WTC11 (cell line): ENCODE data around the gene HAGHL. TPM values are rescaled to one million over a fixed set of nuclear protein-coding genes. Genes with fewer than 3 reads are reported as not detected.

Experiments
- ATAC-seq: fragments of 200-7000 bp; cut with Tn5 transposase; 2 replicates; pipeline ENCODE4 v1.10.0; 2021; ENCODE audit warnings: mild to moderate bottlenecking, moderate library complexity
- CTCF ChIA-PET: fragments of 300-600 bp; sonication (Branson Sonifier 250); formaldehyde crosslinking; loops from one replicate; lab custom pipeline; 2021; ENCODE audit warnings: antibody characterized with exemption; lab: Charles Lee
- POLR2A ChIA-PET: fragments of 350-600 bp; sonication (Branson Sonifier 250); formaldehyde crosslinking; loops from one replicate; lab custom pipeline; 2021; ENCODE audit warnings: antibody characterized with exemption; lab: Charles Lee
- DNase-seq: peaks from one replicate; pipeline ENCODE4 v3.0.0; 2021; ENCODE audit warnings: low spot score
- H3K27ac Mint-ChIP-seq: 2 replicates; pipeline ENCODE4 v1.8.0; 2021; ENCODE audit warnings: mixed read lengths
- H3K27me3 Mint-ChIP-seq: 2 replicates; pipeline ENCODE4 v1.8.0; 2021; ENCODE audit warnings: low read depth, mild to moderate bottlenecking, moderate library complexity, mixed read lengths
- H3K36me3 Mint-ChIP-seq: 2 replicates; pipeline ENCODE4 v1.8.0; 2021; ENCODE audit warnings: mixed read lengths
- H3K4me1 Mint-ChIP-seq: 2 replicates; pipeline ENCODE4 v1.8.0; 2022; ENCODE audit warnings: mixed read lengths
- H3K4me3 Mint-ChIP-seq: 2 replicates; pipeline ENCODE4 v1.8.0; 2021; ENCODE audit warnings: mild to moderate bottlenecking, moderate library complexity, mixed read lengths
- H3K9me3 Mint-ChIP-seq: 2 replicates; pipeline ENCODE4 v1.8.0; 2021; ENCODE audit warnings: mixed read lengths
- ATF1 ChIP-seq: sonication (generic); formaldehyde crosslinking; IDR thresholded peaks from 2 replicates; pipeline ENCODE4 v1.8.1; 2023; ENCODE audit warnings: mild to moderate bottlenecking, moderate library complexity, missing genetic modification reagents
- ATF2 ChIP-seq: sonication (generic); formaldehyde crosslinking; IDR thresholded peaks from 2 replicates; pipeline ENCODE4 v1.8.1; 2022; ENCODE audit warnings: low read depth, missing genetic modification reagents, borderline replicate concordance
- CDX4 ChIP-seq: fragments of 250-450 bp; sonication (Bioruptor Pico); IDR thresholded peaks from 2 replicates; pipeline ENCODE4 v1.9.0; 2021; ENCODE audit warnings: moderate library complexity, mild to moderate bottlenecking, inconsistent platforms, borderline replicate concordance
- CTCF ChIP-seq: fragments of 200-600 bp; IDR thresholded peaks from 2 replicates; pipeline ENCODE4 v1.8.0; 2022; ENCODE audit warnings: antibody characterized with exemption
- GRHL2 ChIP-seq: fragments of 250-450 bp; sonication (Bioruptor Pico); IDR thresholded peaks from 2 replicates; pipeline ENCODE4 v1.8.0; 2022; ENCODE audit warnings: mild to moderate bottlenecking, moderate library complexity; ENCODE audit not compliant: insufficient replicate concordance, severe bottlenecking
- HMGA2 ChIP-seq: fragments of 250-450 bp; sonication (Bioruptor Pico); IDR thresholded peaks from 2 replicates; pipeline ENCODE4 v1.4.0; 2021; ENCODE audit warnings: mild to moderate bottlenecking, moderate library complexity
- JUN ChIP-seq: sonication (generic); formaldehyde crosslinking; IDR thresholded peaks from 2 replicates; pipeline ENCODE4 v1.8.0; 2023; ENCODE audit warnings: mild to moderate bottlenecking, missing genetic modification reagents
- NFE2L1 ChIP-seq: sonication (generic); formaldehyde crosslinking; IDR thresholded peaks from 2 replicates; pipeline ENCODE4 v1.8.1; 2023; ENCODE audit warnings: missing genetic modification reagents
- SMAD4 ChIP-seq: sonication (generic); formaldehyde crosslinking; IDR thresholded peaks from 2 replicates; pipeline ENCODE4 v1.8.0; 2022; ENCODE audit warnings: mild to moderate bottlenecking, missing genetic modification reagents
- SOX15 ChIP-seq: fragments of 250-450 bp; sonication (Bioruptor Pico); IDR thresholded peaks from 2 replicates; pipeline ENCODE4 v1.9.0; 2021; ENCODE audit warnings: mild to moderate bottlenecking
- SP1 ChIP-seq: sonication (generic); formaldehyde crosslinking; conservative IDR thresholded peaks from 2 replicates; pipeline ENCODE4 v1.8.1; 2022; ENCODE audit warnings: missing genetic modification reagents
- USF2 ChIP-seq: sonication (generic); formaldehyde crosslinking; IDR thresholded peaks from 2 replicates; pipeline ENCODE4 v1.8.1; 2023; ENCODE audit warnings: mild to moderate bottlenecking, missing genetic modification reagents, moderate library complexity
- ZMAT4 ChIP-seq: fragments of 250-450 bp; sonication (Bioruptor Pico); IDR thresholded peaks from 2 replicates; pipeline ENCODE4 v1.9.0; 2021; ENCODE audit warnings: mild to moderate bottlenecking
- ZNF219 ChIP-seq: sonication (generic); formaldehyde crosslinking; IDR thresholded peaks from 2 replicates; pipeline ENCODE4 v1.8.0; 2023; ENCODE audit warnings: missing genetic modification reagents, mild to moderate bottlenecking, borderline replicate concordance
- ZNF317 ChIP-seq: sonication (generic); formaldehyde crosslinking; IDR thresholded peaks from 2 replicates; pipeline ENCODE4 v1.8.1; 2023; ENCODE audit warnings: low read depth, mild to moderate bottlenecking, moderate library complexity, missing genetic modification reagents, borderline replicate concordance
- ZNF425 ChIP-seq: fragments of 250-450 bp; sonication (Bioruptor Pico); conservative IDR thresholded peaks from 2 replicates; pipeline ENCODE4 v1.9.0; 2021; ENCODE audit warnings: mild to moderate bottlenecking
- ZNF512 ChIP-seq: sonication (generic); formaldehyde crosslinking; IDR thresholded peaks from 2 replicates; pipeline ENCODE4 v1.8.1; 2022; ENCODE audit warnings: missing genetic modification reagents, borderline replicate concordance
- ZNF532 ChIP-seq: fragments of 250-450 bp; sonication (Bioruptor Pico); IDR thresholded peaks from 2 replicates; pipeline ENCODE4 v1.9.0; 2021; ENCODE audit warnings: mild to moderate bottlenecking, borderline replicate concordance
- total RNA-seq: library from RNA; stranded (reverse); gene quantifications from 3 replicates; pipeline ENCODE4 v1.2.3, GENCODE V29; 2021

Gene HAGHL
- total RNA-seq, 1 experiment from 2014 or later, result 41.7 TPM

- peak; percentile 6; the same call in 1 of the 2 replicates for ATAC-seq
- peak; percentile 70 for DNase-seq
- H3K36me3 Mint-ChIP-seq, result peaks cover 24% of the 10 kb centered on the region
- ChIA-PET CTCF (interaction anchor here (0.7 to 1.7 kb wide), 13 partner anchors 9 to 169 kb away, joined by 3 to 12 read pairs (median 4); partner anchors contain the start of genes CHTF18, RHBDL1, RHOT2 and RPUSD1), POLR2A (no interaction called here)
- peak overlapping the region; percentile 65 for H3K27ac Mint-ChIP-seq
- H3K27me3 Mint-ChIP-seq, result peaks cover 5% of the 10 kb centered on the region; the same call in 1 of the 2 replicates
- H3K4me1 Mint-ChIP-seq, result peaks cover 20% of the 10 kb centered on the region
- no peaks in the 10 kb centered on the region for H3K9me3 Mint-ChIP-seq
- TF ChIP-seq SOX15 (CRISPR knock-in tag), result no peak
- no peak for TF ChIP-seq GRHL2
- peak; percentile 60 for TF ChIP-seq CTCF
- H3K4me3 Mint-ChIP-seq, result peak overlapping the region; percentile 39
Observed at GRCh38 chr16:685967-686366, 40.9 kb upstream of the HAGHL start.

- H3K4me1 Mint-ChIP-seq, result peaks cover 13% of the 10 kb centered on the region
- CTCF ChIA-PET, result interaction anchor here (0.7 to 1.7 kb wide), 12 partner anchors 8 to 168 kb away, joined by 3 to 12 read pairs (median 4); partner anchors contain the start of genes CHTF18, RHBDL1, RHOT2 and RPUSD1
- H3K36me3 Mint-ChIP-seq, result peaks cover 17% of the 10 kb centered on the region
- POLR2A ChIA-PET, result no interaction called here
- no peak overlapping the region for H3K4me3 Mint-ChIP-seq
- no peak overlapping the region for H3K27ac Mint-ChIP-seq
- H3K27me3 Mint-ChIP-seq, result peaks cover 9% of the 10 kb centered on the region
- no peak for DNase-seq
- no peak for ATAC-seq
- H3K9me3 Mint-ChIP-seq, result no peaks in the 10 kb centered on the region
- no peak for TF ChIP-seq HMGA2 (CRISPR knock-in tag)
- no peak for TF ChIP-seq ZNF425 (CRISPR knock-in tag)
- TF ChIP-seq SMAD4, result no peak
- no peak for TF ChIP-seq ZNF317 (CRISPR knock-in tag)
- no peak for TF ChIP-seq ZNF512 (CRISPR knock-in tag)
- TF ChIP-seq USF2 (CRISPR knock-in tag), result no peak
- no peak for TF ChIP-seq ATF1 (CRISPR knock-in tag)
- TF ChIP-seq ATF2, result no peak
- no peak for TF ChIP-seq SP1 (CRISPR knock-in tag)
- no peak for TF ChIP-seq NFE2L1 (CRISPR knock-in tag)
- TF ChIP-seq JUN (CRISPR knock-in tag), result no peak
- TF ChIP-seq ZMAT4, result no peak
- no peak for TF ChIP-seq CDX4 (CRISPR knock-in tag)
- TF ChIP-seq ZNF219, result no peak
- TF ChIP-seq ZNF532, result no peak
Observed at GRCh38 chr16:686459-687260, 40.2 kb upstream of the HAGHL start.
